SU-DHL-6 (cell line): ENCODE measurements around the gene KLHL41.

ENCODE experiments used
- H2AFZ ChIP-seq: fragments of 200-600 bp; sonication (generic); 2 replicates; pipeline ENCODE4 v1.6.1; 2014; ENCODE audit warnings: low read depth, mild to moderate bottlenecking, moderate library complexity, mixed read lengths, antibody characterized with exemption, low read length; ENCODE audit not compliant: severe bottlenecking
- H3F3A ChIP-seq: fragments of 200-600 bp; shearing (Covaris generic); 2 replicates; pipeline ENCODE4 v1.6.0; 2016; ENCODE audit warnings: antibody characterized with exemption, mild to moderate bottlenecking; ENCODE audit not compliant: insufficient read depth
- H3K27ac ChIP-seq: fragments of 200-600 bp; sonication (generic); 2 replicates; pipeline ENCODE4 v1.5.1; 2016; ENCODE audit warnings: low read depth, mild to moderate bottlenecking, low read length, moderate library complexity, mixed read lengths
- H3K27me3 ChIP-seq: fragments of 200-600 bp; sonication (generic), shearing (Covaris generic); 2 replicates; pipeline ENCODE4 v1.6.0; 2014; ENCODE audit warnings: mild to moderate bottlenecking, low read length
- H3K36me3 ChIP-seq: fragments of 200-600 bp; sonication (generic); 2 replicates; pipeline ENCODE4 v1.6.1; 2014; ENCODE audit warnings: mild to moderate bottlenecking, low read length, mixed read lengths
- H3K4me2 ChIP-seq: fragments of 300-600, 200-600 bp; shearing (Covaris generic), sonication (generic); 2 replicates; pipeline ENCODE4 v1.6.0; 2014; ENCODE audit warnings: low read length, low read depth, mild to moderate bottlenecking; ENCODE audit not compliant: poor library complexity, severe bottlenecking
- H3K4me3 ChIP-seq: fragments of 200-600 bp; sonication (generic); 2 replicates; pipeline ENCODE4 v1.5.1; 2014; ENCODE audit warnings: antibody characterized with exemption, low read length, mild to moderate bottlenecking, mixed read lengths; ENCODE audit not compliant: insufficient read depth, poor library complexity, severe bottlenecking
- H3K79me2 ChIP-seq: fragments of 200-600 bp; sonication (generic); 2 replicates; pipeline ENCODE4 v1.6.1; 2014; ENCODE audit warnings: mild to moderate bottlenecking, low read length, moderate library complexity; ENCODE audit not compliant: insufficient read depth
- H3K9ac ChIP-seq: fragments of 200-600 bp; sonication (generic); 2 replicates; pipeline ENCODE4 v1.7.0; 2014; ENCODE audit warnings: mild to moderate bottlenecking, low read length
- H3K9me2 ChIP-seq: fragments of 200-600 bp; sonication (generic); replicated peaks from 2 replicates; pipeline ENCODE4 v1.6.1; 2014; ENCODE audit warnings: low read length; ENCODE audit not compliant: insufficient read depth
- H3K9me3 ChIP-seq: fragments of 200-600 bp; sonication (generic); 2 replicates; pipeline ENCODE4 v1.6.1; 2014; ENCODE audit warnings: low read length, mixed read lengths; ENCODE audit not compliant: insufficient read depth
- H4K20me1 ChIP-seq: fragments of 200-600 bp; sonication (generic); 2 replicates; pipeline ENCODE4 v1.6.1; 2014; ENCODE audit warnings: low read depth, mild to moderate bottlenecking, antibody characterized with exemption, low read length, moderate library complexity, mixed read lengths
- CTCF ChIP-seq: fragments of 200-600 bp; sonication (generic); IDR thresholded peaks from one replicate; pipeline ENCODE4 v1.5.1; 2017; ENCODE audit warnings: antibody characterized with exemption, mild to moderate bottlenecking, low read length, moderate library complexity; ENCODE audit not compliant: insufficient read depth, poor library complexity, severe bottlenecking
- EZH2phosphoT487 ChIP-seq: fragments of 200-600 bp; sonication (generic), shearing (Covaris generic); conservative IDR thresholded peaks from 2 replicates; pipeline ENCODE4 v1.6.1; 2018; ENCODE audit warnings: mild to moderate bottlenecking, antibody characterized with exemption, low read length, moderate library complexity, mixed read lengths

The KLHL41 gene

DNA sequence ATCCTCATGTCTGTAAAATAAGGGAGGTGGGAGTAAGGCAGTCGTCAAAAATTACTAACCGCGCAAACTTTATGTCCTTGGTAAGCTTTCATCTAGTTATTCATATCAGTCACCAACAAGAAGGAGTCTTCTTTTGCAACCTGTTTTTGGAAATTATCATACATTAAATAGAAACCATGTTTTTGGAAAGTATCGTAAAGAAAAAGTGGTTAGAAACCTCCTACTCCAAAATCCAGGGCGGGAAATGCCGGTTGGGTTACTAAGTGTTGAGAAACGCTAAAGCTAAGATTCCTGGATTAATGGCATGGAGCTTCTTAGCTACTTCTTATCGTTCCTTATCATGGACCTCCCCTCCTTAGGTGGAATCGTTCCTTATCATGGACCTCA lies 29.4 kb upstream of the KLHL41 start:
- no peak overlapping the region for H3K27ac ChIP-seq
- H3K36me3 ChIP-seq = no peaks in the 10 kb centered on the region
- H3F3A ChIP-seq = no peaks in the 10 kb centered on the region
- H3K9me3 ChIP-seq = no peaks in the 10 kb centered on the region
- H3K4me2 ChIP-seq = peak overlapping the region; percentile 55
- no peaks in the 10 kb centered on the region for H3K27me3 ChIP-seq
- no peaks in the 10 kb centered on the region for H3K9me2 ChIP-seq
- H3K4me3 ChIP-seq = peak overlapping the region; percentile 70
- TF ChIP-seq EZH2phosphoT487 (no peak), CTCF (no peak)
- no peaks in the 10 kb centered on the region for H3K79me2 ChIP-seq
- H3K9ac ChIP-seq = peak overlapping the region; percentile 51
- H4K20me1 ChIP-seq = no peaks in the 10 kb centered on the region
- H2AFZ ChIP-seq = peak overlapping the region; percentile 99

DNA sequence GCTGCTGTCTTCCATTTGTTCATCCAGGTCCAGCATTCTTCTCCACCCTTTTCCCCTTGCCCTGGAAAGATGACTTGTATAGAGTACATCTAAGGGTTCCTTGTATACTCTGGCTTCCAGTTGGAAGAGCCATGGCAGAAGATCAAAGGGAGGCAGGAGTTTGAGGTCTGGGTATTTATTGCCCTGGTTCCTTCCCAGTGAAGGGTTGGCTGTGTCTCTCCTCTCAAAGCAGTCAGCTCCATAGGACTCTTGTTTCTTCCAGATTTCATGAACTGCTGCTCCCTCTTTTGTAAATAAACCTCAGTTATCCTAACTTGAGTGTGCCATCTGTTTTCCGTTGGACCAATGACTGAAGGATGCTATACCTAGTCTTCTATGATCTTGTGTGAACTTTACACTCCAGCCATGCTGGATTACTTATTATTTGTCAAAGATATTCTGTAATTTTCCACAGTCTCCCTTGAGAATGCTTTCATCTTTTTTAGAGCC lies 23.8 kb upstream of the KLHL41 start:
- TF ChIP-seq CTCF (no peak), EZH2phosphoT487 (no peak)
- Histone ChIP-seq H3K9me3 (no peaks in the 10 kb centered on the region), H3K4me3 (no peak overlapping the region), H3K27me3 (no peaks in the 10 kb centered on the region), H3K79me2 (no peaks in the 10 kb centered on the region), H4K20me1 (no peaks in the 10 kb centered on the region), H2AFZ (no peak overlapping the region), H3K9ac (no peak overlapping the region), H3K9me2 (no peaks in the 10 kb centered on the region), H3K36me3 (no peaks in the 10 kb centered on the region), H3K4me2 (no peak overlapping the region), H3K27ac (no peak overlapping the region), H3F3A (no peaks in the 10 kb centered on the region)

- H3K4me2 ChIP-seq = no peak overlapping the region
- no peaks in the 10 kb centered on the region for H3K9me2 ChIP-seq
- TF ChIP-seq EZH2phosphoT487 (no peak), CTCF (no peak)
- H3K9me3 ChIP-seq = no peaks in the 10 kb centered on the region
- no peak overlapping the region for H3K27ac ChIP-seq
- no peaks in the 10 kb centered on the region for H3K36me3 ChIP-seq
- H3K79me2 ChIP-seq = no peaks in the 10 kb centered on the region
- H3K9ac ChIP-seq = no peak overlapping the region
- H3F3A ChIP-seq = no peaks in the 10 kb centered on the region
- no peak overlapping the region for H3K4me3 ChIP-seq
- no peaks in the 10 kb centered on the region for H4K20me1 ChIP-seq
- H3K27me3 ChIP-seq = no peaks in the 10 kb centered on the region
- H2AFZ ChIP-seq = no peak overlapping the region
These were observed 23.0 kb upstream of the KLHL41 start for GRCh38 chr2:169486487-169486886.
